Transverse colon (tissue), 4 donors: ENCODE measurements around the gene PMP22. TPM values are rescaled to one million over a fixed set of nuclear protein-coding genes. Genes with fewer than 3 reads are reported as not detected.

Experiments used
- DNase-seq: peaks from one replicate; pipeline ENCODE4 v3.0.0-alpha.2; 2019
- H3K27ac ChIP-seq, 4 donors: fragments of 200-600 bp; sonication (generic); 2 replicates each; pipeline ENCODE4 v1.5.1; 2016 to 2018; ENCODE audit warnings: inconsistent platforms in 4 of 4
- H3K27me3 ChIP-seq: fragments of 200-600 bp; sonication (generic); 2 replicates; pipeline ENCODE4 v1.5.1; 2017; ENCODE audit warnings: inconsistent platforms
- H3K36me3 ChIP-seq, 4 donors: fragments of 200-600 bp; sonication (generic); 2 replicates each; pipeline ENCODE4 v1.5.1; 2017 to 2019; ENCODE audit warnings: inconsistent platforms in 4 of 4
- H3K4me1 ChIP-seq, 4 donors: fragments of 200-600 bp; sonication (generic); 2 replicates each; pipeline ENCODE4 v1.5.1; 2017 to 2020; ENCODE audit warnings: inconsistent platforms in 4 of 4
- H3K4me3 ChIP-seq, 4 donors: fragments of 200-600 bp; sonication (generic); 1 replicate in 1 of 4; 2 replicates in 3 of 4; pipeline versions ENCODE4 v1.5.1 to v1.6.1; 2017 to 2019; ENCODE audit warnings: inconsistent platforms in 4 of 4
- H3K9me3 ChIP-seq, 2 donors: fragments of 200-600 bp; sonication (generic); 2 replicates each; pipeline ENCODE4 v1.5.1; 2017 to 2019; ENCODE audit warnings: inconsistent platforms in 2 of 2
- EP300 ChIP-seq: sonication (generic); formaldehyde crosslinking; IDR thresholded peaks from one replicate; pipeline ENCODE4 v1.6.1; 2017; ENCODE audit warnings: antibody characterized with exemption, low read depth
- POLR2A ChIP-seq: fragments of 450-650 bp; IDR thresholded peaks from one replicate; pipeline ENCODE4 v1.6.1; 2016; ENCODE audit warnings: antibody characterized with exemption, mild to moderate bottlenecking, moderate library complexity
- POLR2AphosphoS5 ChIP-seq, 3 donors: sonication (generic); formaldehyde crosslinking; IDR thresholded peaks; one replicate each; pipeline ENCODE4 v1.6.1; 2016; ENCODE audit warnings: antibody characterized with exemption in 3 of 3
- WGBS, 2 donors: methylation state at CpG; one replicate each; pipeline ENCODE4 v1.1.5; 2018; ENCODE audit warnings: low coverage in 1 of 2; 5-methylcytosine and 5-hydroxymethylcytosine counted together
- in situ Hi-C, 4 donors: fragments of 200-750 bp; cut with MboI; loops; one replicate each; pipeline versions ENCODE4 v1.15.0 to v1.15.1; 2017; ENCODE audit warnings: low sequenced_read_pairs in 3 of 4, low pct_ligation_motif_present in 1 of 4, low pct_unique_long_range_greater_than_20kb in 1 of 4
- intact Hi-C: fragments of 100-400 bp; cut with DNase I; formaldehyde crosslinking; loops from one replicate; pipeline ENCODE4 v1.15.1; 2023; ENCODE audit warnings: low total_unique reads
- total RNA-seq, 4 donors: library from RNA; depleted of rRNA; stranded (reverse); fragments of >200 nt; gene quantifications; one replicate each; pipeline ENCODE4 v1.1.0, GENCODE V29; 2016
- TF ChIP-seq, protein P1 (sequence below), 5 experiments: fragments of 200-600 bp in 3 of 5; fragments of 450-650 bp in 2 of 5; sonication (generic) in 3 of 5; IDR thresholded peaks; 1 replicate in 2 of 5; 2 replicates in 3 of 5; pipeline ENCODE4 v1.5.1; 2016 to 2017; ENCODE audit warnings: antibody characterized with exemption in 5 of 5, inconsistent platforms in 3 of 5, mild to moderate bottlenecking in 2 of 5, moderate library complexity in 1 of 5

Gene PMP22
- total RNA-seq, 4 donors from 2014 or later, result 23.9 to 70.9 (median 49.1) TPM

GRCh38 chr17:15271741-15272140, 6.6 kb upstream of the PMP22 start:
- H3K9me3 ChIP-seq, result no peaks in the 10 kb centered on the region
- H3K4me3 ChIP-seq, result no peak overlapping the region
- intact Hi-C loops (no loop called here), in situ Hi-C loops (loop anchor here in 1 of 4 donors (25.0 kb wide), 1 partner anchor 141 kb away; no protein-coding TSS in a partner anchor)
- H3K36me3 ChIP-seq, result no peaks in the 10 kb centered on the region
- H3K4me1 ChIP-seq, result no peaks in the 10 kb centered on the region
- TF ChIP-seq, protein P1, sequence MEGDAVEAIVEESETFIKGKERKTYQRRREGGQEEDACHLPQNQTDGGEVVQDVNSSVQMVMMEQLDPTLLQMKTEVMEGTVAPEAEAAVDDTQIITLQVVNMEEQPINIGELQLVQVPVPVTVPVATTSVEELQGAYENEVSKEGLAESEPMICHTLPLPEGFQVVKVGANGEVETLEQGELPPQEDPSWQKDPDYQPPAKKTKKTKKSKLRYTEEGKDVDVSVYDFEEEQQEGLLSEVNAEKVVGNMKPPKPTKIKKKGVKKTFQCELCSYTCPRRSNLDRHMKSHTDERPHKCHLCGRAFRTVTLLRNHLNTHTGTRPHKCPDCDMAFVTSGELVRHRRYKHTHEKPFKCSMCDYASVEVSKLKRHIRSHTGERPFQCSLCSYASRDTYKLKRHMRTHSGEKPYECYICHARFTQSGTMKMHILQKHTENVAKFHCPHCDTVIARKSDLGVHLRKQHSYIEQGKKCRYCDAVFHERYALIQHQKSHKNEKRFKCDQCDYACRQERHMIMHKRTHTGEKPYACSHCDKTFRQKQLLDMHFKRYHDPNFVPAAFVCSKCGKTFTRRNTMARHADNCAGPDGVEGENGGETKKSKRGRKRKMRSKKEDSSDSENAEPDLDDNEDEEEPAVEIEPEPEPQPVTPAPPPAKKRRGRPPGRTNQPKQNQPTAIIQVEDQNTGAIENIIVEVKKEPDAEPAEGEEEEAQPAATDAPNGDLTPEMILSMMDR (IDR thresholded peaks at IDR 0.05), result no peak
- no peak for TF ChIP-seq POLR2A
- peak overlapping the region in 2 of 4 donors; percentile 49 to 51 for H3K27ac ChIP-seq
- no peaks in the 10 kb centered on the region for H3K27me3 ChIP-seq
- 79% methylated on average over 6 of the region's 6 CpGs; no CpG with 5 or more reads in 1 of the 2 donors for WGBS, 2 donors
- DNase-seq, result no peak

DNA sequence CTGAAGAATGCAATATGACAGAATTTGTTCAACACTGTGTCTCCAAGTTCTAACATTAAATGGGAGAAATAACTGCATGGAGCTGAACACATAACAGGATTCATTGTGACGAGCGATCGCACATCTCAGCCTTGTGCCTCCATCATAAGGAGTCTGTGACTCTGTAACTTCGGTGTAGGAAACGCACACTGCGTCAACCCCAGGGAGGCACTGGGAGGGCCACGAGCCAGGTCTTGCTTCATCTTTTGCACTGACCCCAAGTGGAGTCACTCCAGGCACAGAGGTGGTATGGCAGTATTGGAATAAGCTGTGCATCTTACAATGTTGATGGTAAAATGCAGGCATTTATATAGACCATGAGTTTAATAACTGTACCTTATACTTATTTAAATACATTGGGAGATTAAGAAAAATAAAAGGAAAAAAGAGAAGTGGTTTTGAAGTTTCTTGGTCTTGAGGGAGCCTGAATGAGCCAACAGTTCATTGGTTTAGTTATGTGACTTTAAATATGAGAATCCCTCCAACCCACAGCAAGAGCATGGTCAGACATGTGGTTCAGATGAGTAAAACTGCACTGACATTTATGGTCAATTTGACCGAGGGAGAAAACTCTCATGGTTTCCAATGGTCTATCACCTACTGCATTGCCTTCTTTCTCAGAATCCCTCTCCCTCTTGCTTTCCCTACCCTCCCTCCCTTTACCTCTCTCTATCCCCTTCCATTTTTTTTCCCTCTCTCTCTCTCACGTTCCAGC, 5.7 kb upstream of the PMP22 start:
- Histone ChIP-seq H3K9me3 (no peaks in the 10 kb centered on the region), H3K27ac (no peak overlapping the region), H3K27me3 (no peaks in the 10 kb centered on the region), H3K36me3 (no peaks in the 10 kb centered on the region), H3K4me3 (no peak overlapping the region), H3K4me1 (peaks cover 0 to 3% (median 0%) of the 10 kb centered on the region in 4 donors)
- TF ChIP-seq, protein P1 (IDR thresholded peaks at IDR 0.05), result no peak
- TF ChIP-seq POLR2AphosphoS5 (IDR thresholded peaks at IDR 0.05), result no peak
- TF ChIP-seq POLR2A, result no peak
- no peak for TF ChIP-seq EP300
- WGBS, 2 donors, result 75 to 83% methylated on average over 4 to 9 of the region's 9 CpGs
- in situ Hi-C loops (loop anchor here in 1 of 4 donors (25.0 kb wide), 1 partner anchor 141 kb away; no protein-coding TSS in a partner anchor), intact Hi-C loops (no loop called here)
- no peak for DNase-seq

DNA sequence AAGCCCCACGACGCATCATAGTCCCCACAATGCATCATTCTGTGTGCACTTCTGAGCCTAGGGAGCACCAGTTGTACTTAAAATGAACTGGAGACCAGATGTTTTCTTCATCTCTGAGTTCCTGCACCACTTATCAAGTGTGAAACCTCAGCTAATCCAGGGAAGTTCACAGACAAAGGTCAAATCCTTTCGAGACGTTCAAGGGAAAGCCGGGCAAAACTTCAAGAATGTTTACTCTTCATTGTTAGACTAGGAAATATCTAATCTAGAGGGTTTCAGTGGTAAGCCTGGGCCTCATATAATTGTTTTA, 4.6 kb upstream of the PMP22 start:
- Histone ChIP-seq H3K36me3 (no peaks in the 10 kb centered on the region), H3K27ac (peak overlapping the region in 3 of 4 donors; percentile 0 to 11 (median 5)), H3K9me3 (no peaks in the 10 kb centered on the region), H3K4me1 (peaks cover 8 to 12% (median 9%) of the 10 kb centered on the region in 4 donors), H3K4me3 (no peak overlapping the region), H3K27me3 (no peaks in the 10 kb centered on the region)
- no peak for DNase-seq
- intact Hi-C loops, result no loop called here
- in situ Hi-C loops, result loop anchor here in 2 of 4 donors (10.0 to 25.0 kb wide), 3 partner anchors 85 to 235 kb away; no protein-coding TSS in a partner anchor
- 67 to 69% methylated on average over 3 to 5 of the region's 5 CpGs for WGBS, 2 donors
- TF ChIP-seq EP300 (no peak), POLR2A (no peak), POLR2AphosphoS5 (IDR thresholded peaks at IDR 0.05) (no peak)
- TF ChIP-seq, protein P1 (IDR thresholded peaks at IDR 0.05), result no peak

- in situ Hi-C loops (loop anchor here in 2 of 4 donors (10.0 to 25.0 kb wide), 3 partner anchors 86 to 236 kb away; no protein-coding TSS in a partner anchor), intact Hi-C loops (no loop called here)
- TF ChIP-seq EP300 (no peak), POLR2AphosphoS5 (IDR thresholded peaks at IDR 0.05) (no peak), POLR2A (no peak)
- TF ChIP-seq, protein P1 (IDR thresholded peaks at IDR 0.05), result no peak
- no peaks in the 10 kb centered on the region for H3K27me3 ChIP-seq
- peaks cover 9 to 17% (median 14%) of the 10 kb centered on the region in 4 donors for H3K4me1 ChIP-seq
- DNase-seq, result no peak
- no peaks in the 10 kb centered on the region for H3K36me3 ChIP-seq
- no peak overlapping the region for H3K4me3 ChIP-seq
- H3K27ac ChIP-seq, result peak overlapping the region in 3 of 4 donors; percentile 0 to 11 (median 5)
- WGBS, 2 donors, result 70% methylated on average over 7 of the region's 7 CpGs; no CpG with 5 or more reads in 1 of the 2 donors
- H3K9me3 ChIP-seq, result no peaks in the 10 kb centered on the region
Measured at GRCh38 chr17:15269087-15269779, 4.1 kb upstream of the PMP22 start.
